Measurements from ENCODE around the gene UBE2C.
"Not testable (repeated sequence)": the region's sequence is repeated elsewhere in the genome, so short reads cannot be mapped to it uniquely, and the experiment has no call there.

Gene UBE2C

DNA sequence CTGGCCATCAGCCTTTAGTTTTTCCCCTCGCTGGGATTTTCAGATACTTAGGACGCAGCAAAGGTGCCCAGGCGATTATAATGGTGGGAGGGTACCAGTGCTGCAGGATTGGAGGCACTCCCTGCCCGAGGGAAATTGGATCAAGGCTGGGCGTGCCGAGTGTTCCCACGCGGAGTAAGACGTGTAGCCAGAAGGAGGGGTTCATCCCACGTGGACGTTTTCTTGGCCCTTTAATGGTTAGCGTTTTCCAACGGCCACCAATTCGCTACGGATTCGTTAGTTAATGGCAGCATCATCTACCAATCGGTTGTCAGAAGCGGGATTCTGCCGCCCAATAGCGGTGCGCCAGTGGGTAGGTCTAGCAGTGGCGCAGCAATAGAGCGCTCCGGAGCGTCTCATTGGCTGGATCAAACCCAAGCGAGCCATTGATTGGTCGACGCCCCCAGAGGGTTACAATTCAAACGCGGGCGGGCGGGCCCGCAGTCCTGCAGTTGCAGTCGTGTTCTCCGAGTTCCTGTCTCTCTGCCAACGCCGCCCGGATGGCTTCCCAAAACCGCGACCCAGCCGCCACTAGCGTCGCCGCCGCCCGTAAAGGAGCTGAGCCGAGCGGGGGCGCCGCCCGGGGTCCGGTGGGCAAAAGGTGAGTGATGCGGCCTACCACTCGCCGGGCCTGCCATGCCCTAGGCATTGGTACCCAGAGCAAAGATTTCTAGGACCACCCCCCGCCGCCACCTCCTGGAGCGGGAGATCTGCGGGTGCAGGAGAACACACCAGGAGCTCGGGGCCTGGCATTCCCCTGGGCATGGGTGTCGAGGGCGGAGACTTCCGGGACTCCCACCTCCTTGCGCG, at the start of gene UBE2C:
Gene UBE2C (plus strand): TSS at position 488 of the 849 bp plus-strand sequence. CDS start 52 bp downstream, at position 540.
- DNase-seq, result peak; percentile 99

- DNase-seq, result not testable (repeated sequence)
Observed at GRCh38 chr20:45764618-45765282, 47.7 kb upstream of the UBE2C start.

GRCh38 chr20:45765307-45765875, 47.1 kb upstream of the UBE2C start:
- no peak for DNase-seq

DNA sequence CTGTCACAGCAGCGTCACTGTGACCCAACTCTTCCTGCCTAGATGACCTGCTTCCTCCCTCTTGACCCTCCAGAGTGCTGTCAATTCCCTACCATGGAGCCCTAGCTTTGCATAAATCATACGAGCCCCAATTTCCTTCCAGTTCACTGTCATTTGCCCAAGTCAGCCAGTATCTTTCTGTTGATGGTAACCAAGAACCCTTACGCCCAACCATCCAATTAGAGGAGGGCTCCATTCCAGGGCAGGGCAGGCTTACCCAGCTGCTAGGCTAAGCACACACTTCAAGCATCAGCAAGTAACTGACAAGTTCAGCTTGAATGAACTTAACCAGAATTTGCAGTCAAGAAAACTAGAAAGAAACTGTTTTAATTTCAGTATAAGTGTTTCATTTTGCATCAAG, 46.5 kb upstream of the UBE2C start:
- no peak for DNase-seq

- no peak for DNase-seq
Observed at GRCh38 chr20:45768479-45768878, 44.0 kb upstream of the UBE2C start.

DNA sequence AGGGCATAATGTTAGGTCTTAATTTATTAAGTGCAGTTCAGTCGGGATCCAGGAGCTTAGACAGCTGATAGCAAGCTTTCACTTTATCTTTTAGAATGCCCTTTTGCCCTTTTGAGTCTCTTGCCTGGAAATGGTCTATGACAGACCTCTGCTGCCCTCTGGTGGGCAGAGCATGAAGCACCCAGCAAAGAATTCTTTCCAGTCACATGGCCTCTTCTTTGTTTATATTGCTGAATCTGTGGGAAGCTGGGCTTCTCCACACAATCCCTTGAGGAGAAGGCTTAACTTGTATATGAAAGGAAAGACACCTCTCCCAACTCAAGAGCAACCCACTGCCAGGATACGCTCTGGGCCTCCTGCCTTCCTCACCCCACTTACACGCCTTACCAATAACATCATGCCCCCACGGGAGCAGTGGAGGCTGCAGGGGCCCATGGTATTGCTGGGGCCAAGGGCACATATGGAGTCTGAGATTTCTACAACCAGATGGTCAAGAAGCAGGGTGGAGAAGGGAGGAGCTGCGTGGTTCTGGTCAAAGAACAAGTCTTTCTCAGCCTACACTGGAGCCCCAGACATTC, 41.2 kb upstream of the UBE2C start:
- peak; percentile 91 for DNase-seq

- no peak for DNase-seq
Observed at GRCh38 chr20:45772693-45773092, 39.8 kb upstream of the UBE2C start.

- no peak for DNase-seq
Observed at GRCh38 chr20:45774945-45775344, 37.5 kb upstream of the UBE2C start.

- no peak for DNase-seq
Observed at GRCh38 chr20:45775411-45775810, 37.0 kb upstream of the UBE2C start.

DNA sequence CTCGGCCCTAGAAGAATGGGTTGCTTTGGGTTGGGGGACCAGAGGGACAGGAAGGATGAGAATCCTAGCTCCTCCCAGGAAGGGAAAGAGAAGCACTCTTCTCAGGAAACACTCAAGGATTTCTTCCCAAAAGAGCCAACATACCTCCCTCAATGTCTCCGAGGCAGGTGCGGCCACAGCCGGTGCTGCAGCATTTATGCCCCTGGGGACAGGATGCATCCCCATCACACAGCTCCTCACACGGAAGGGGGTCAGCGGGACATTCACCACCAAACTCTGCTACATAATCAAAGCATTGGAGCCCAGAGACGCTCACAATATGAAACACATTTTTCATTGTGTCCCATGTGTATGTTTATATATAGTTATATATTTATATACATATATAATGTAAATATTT, 35.5 kb upstream of the UBE2C start:
- no peak for DNase-seq

DNA sequence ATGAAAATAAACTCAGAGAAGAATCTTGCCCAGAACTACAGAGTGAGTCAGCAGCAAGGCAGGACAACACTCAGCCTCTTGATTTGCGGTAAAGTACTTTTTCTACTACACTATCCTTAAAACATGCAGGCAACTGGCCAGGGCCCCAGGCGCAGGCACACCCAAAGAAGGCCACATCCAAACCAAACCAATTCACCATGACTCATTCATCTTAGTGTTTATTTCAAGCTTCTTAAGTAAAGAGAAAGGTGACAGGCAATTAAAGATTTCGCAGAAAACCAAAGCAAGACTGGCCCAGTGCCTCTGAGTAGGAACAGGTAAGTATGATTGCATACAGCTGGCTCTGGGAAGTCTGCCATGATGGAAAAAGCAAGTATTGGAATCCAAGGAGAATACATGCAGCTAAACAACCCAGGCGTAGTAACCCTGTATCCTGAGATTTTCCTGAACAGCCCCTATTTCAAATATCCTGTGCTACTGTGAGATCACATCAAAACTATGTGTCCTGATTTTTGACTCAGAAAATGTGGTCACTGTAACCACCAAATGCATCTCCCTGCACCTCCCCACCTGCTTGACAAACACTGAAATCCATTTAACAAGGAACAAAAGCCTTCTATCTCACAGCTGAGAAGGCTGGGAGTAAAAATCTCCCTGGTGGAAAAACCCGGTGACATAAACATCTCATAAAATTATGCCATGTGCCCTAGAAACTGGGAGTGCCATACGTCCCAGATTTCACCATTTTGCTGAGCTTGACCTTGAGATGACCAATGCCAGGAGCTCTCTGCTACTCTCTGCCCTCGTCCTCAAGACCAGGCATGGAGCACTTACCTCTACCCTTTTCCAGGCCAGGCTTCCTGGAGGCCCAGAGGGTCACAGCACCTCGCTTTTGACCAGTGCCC, 33.2 kb upstream of the UBE2C start:
- peak; percentile 65 for DNase-seq

DNA sequence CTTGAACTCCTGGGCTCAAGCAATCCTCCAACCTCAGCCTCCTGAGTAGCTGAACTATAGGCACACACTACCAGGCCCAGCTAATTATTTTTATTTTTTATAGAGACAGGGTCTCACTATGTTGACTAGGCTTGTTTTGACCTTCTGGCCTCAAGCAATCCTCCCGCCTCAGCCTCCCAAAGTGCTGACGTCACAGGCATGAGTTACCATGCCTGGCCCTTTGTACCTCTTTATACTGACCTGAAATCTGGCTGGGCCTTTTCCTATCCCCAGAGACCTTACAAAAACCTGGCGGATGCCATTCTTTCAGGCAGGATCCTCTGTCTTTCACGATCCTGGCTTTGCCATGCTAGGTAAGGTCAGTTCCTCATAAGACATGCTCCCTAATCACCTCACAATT, 32.3 kb upstream of the UBE2C start:
- DNase-seq, result no peak

DNA sequence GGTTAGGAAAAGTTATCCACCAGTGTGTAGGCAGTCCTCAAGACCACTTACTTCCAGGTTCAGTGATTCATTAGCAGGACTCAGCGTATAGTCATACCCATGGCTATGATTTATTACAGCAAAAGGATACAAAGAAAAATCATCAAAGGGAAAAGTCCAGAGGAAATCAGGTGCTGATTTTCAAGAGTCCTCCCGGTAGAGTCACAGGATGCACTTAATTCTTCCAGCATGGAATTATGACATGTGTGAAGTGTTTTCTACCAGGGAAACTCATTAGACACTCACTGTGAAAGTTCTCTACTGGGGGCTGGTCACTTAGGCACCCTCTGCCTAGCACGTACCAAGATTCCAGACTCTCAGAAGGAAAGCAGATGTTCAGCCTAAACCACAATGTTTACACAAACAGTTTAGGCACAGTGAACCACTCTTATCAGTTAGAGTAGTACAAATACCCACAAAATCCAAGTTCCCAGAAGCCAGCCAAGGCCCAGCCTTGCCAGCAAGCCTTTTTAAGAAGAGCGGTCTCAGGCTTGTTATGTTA, 31.0 kb upstream of the UBE2C start:
- no peak for DNase-seq

DNA sequence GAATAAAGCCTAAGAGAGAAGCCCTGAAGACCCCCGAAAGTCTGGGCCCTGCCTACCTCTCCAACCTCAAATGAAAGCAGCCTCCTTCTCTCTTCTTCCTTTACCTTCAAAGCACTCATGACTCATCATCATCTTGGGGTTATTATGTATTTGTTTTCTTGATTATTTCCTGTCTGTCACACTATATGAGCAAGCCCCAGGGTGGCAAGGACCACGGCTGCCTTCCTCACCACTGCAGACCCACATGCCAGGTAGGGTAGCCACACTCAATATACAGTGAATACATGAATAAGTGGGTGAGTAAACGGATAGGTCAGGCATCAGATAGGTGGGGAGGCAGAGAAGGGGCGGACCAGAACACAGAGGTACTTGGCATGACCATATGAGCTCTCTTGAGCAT, 29.6 kb upstream of the UBE2C start:
- no peak for DNase-seq

GRCh38 chr20:45783656-45784294, 28.7 kb upstream of the UBE2C start:
- peak; percentile 23 for DNase-seq

DNA sequence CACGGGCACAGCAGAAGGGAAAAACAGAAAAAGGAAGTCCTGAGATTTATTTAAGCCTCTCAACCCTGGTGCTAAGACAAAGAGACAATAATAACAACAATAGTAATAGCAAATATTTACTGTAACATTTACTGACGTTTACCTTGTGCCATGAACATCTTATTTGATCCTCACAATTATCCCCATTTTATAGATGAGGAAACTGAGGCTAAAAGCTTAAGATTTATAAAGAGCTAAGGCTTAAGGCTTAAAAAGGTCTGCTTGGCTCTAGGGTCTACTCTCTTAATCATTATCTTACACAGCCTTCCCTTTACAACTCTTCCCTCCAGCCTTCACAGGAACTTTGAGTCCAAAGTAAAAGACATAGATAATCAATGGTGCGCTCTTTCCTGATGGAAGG, 24.1 kb upstream of the UBE2C start:
- no peak for DNase-seq

- DNase-seq, result peak; percentile 62
Observed at GRCh38 chr20:45792317-45793118, 19.9 kb upstream of the UBE2C start.

DNA sequence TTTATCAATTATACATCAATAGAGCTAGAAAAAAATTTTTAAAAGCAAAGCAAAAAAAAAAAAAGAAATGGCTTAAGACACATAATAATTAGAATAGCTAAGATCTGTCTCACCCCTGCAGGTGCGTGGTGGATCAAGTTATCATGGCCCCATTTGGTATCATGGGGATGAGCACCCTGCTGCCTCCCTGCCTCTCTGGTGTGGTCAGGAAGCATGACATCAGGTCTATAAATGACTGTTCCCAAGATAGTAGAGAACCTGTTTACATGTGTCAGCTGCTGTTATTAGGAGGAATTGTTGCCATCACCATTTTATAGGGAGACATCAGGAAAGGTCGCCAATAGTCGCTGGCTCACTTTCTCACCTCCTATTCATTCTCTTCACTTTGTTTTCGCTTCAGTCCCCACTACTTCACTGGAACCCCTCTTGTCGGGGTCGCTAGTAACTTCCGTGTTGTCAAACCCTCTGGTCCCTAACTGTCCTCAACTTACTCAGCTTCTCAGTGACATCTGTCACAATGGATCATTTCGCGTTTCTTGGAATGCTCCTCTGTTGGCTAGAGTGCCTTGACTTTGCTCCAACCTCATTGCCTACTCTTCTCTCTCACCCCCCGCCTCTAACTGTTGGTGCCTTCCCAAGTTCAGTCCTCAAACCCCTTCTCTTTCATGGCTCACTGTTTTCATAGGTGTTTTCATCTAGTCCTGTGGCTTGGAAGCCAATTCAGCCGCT, 15.9 kb upstream of the UBE2C start:
- no peak for DNase-seq

DNA sequence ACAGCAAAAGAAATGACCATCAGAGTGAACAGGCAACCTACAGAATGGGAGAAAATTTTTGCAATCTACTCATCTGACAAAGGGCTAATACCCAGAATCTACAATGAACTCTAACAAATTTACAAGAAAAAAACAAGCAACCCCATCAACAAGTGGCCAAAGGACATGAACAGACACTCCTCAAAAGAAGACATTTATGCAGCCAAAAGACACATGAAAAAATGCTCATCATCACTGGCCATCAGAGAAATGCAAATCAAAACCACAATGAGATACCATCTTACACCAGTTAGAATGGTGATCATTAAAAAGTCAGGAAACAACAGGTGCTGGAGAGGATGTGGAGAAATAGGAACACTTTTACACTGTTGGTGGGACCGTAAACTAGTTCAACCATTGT, 14.9 kb upstream of the UBE2C start:
- DNase-seq, result not testable (repeated sequence)

DNA sequence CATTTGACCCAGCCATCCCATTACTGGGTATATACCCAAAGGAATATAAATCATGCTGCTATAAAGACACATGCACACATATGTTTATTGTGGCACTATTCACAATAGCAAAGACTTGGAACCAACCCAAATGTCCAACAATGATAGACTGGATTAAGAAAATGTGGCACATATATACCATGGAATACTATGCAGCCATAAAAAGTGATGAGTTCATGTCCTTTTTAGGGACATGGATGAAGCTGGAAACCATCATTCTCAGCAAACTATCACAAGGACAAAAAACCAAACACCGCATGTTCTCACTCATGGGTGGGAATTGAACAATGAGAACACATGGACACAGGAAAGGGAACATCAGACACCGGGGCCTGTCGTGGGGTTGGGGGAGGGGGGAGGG, 14.5 kb upstream of the UBE2C start:
- not testable (repeated sequence) for DNase-seq
